WTC11 (cell line): ENCODE measurements around the gene RSBN1L. TPM values are rescaled to one million over a fixed set of nuclear protein-coding genes. Genes with fewer than 3 reads are reported as not detected.

ENCODE experiments used
- ATAC-seq: fragments of 200-7000 bp; cut with Tn5 transposase; 2 replicates; pipeline ENCODE4 v1.10.0; 2021; ENCODE audit warnings: mild to moderate bottlenecking, moderate library complexity
- CTCF ChIA-PET: fragments of 300-600 bp; sonication (Branson Sonifier 250); formaldehyde crosslinking; loops from one replicate; lab custom pipeline; 2021; ENCODE audit warnings: antibody characterized with exemption; lab: Charles Lee
- POLR2A ChIA-PET: fragments of 350-600 bp; sonication (Branson Sonifier 250); formaldehyde crosslinking; loops from one replicate; lab custom pipeline; 2021; ENCODE audit warnings: antibody characterized with exemption; lab: Charles Lee
- DNase-seq: peaks from one replicate; pipeline ENCODE4 v3.0.0; 2021; ENCODE audit warnings: low spot score
- H3K27ac Mint-ChIP-seq: 2 replicates; pipeline ENCODE4 v1.8.0; 2021; ENCODE audit warnings: mixed read lengths
- H3K27me3 Mint-ChIP-seq: 2 replicates; pipeline ENCODE4 v1.8.0; 2021; ENCODE audit warnings: low read depth, mild to moderate bottlenecking, moderate library complexity, mixed read lengths
- H3K36me3 Mint-ChIP-seq: 2 replicates; pipeline ENCODE4 v1.8.0; 2021; ENCODE audit warnings: mixed read lengths
- H3K4me1 Mint-ChIP-seq: 2 replicates; pipeline ENCODE4 v1.8.0; 2022; ENCODE audit warnings: mixed read lengths
- H3K4me3 Mint-ChIP-seq: 2 replicates; pipeline ENCODE4 v1.8.0; 2021; ENCODE audit warnings: mild to moderate bottlenecking, moderate library complexity, mixed read lengths
- H3K9me3 Mint-ChIP-seq: 2 replicates; pipeline ENCODE4 v1.8.0; 2021; ENCODE audit warnings: mixed read lengths
- E2F1 ChIP-seq: sonication (generic); formaldehyde crosslinking; IDR thresholded peaks from 2 replicates; pipeline ENCODE4 v1.8.0; 2022; ENCODE audit warnings: mild to moderate bottlenecking, missing genetic modification reagents
- ELF4 ChIP-seq: sonication (generic); formaldehyde crosslinking; IDR thresholded peaks from 2 replicates; pipeline ENCODE4 v1.8.1; 2022; ENCODE audit warnings: low read depth, mild to moderate bottlenecking, moderate library complexity, missing genetic modification reagents
- FOXP1 ChIP-seq: sonication (generic); formaldehyde crosslinking; IDR thresholded peaks from 2 replicates; pipeline ENCODE4 v1.8.0; 2022; ENCODE audit warnings: missing genetic modification reagents, mild to moderate bottlenecking, moderate library complexity, borderline replicate concordance
- HMGXB4 ChIP-seq: sonication (generic); formaldehyde crosslinking; IDR thresholded peaks from 2 replicates; pipeline ENCODE4 v1.8.1; 2023; ENCODE audit warnings: mild to moderate bottlenecking, moderate library complexity, missing genetic modification reagents
- KAT7 ChIP-seq: sonication (generic); formaldehyde crosslinking; IDR thresholded peaks from 2 replicates; pipeline ENCODE4 v1.8.1; 2023; ENCODE audit warnings: missing genetic modification reagents, mild to moderate bottlenecking, borderline replicate concordance
- NFE2L1 ChIP-seq: sonication (generic); formaldehyde crosslinking; IDR thresholded peaks from 2 replicates; pipeline ENCODE4 v1.8.1; 2023; ENCODE audit warnings: missing genetic modification reagents
- NFYB ChIP-seq: sonication (generic); formaldehyde crosslinking; conservative IDR thresholded peaks from 2 replicates; pipeline ENCODE4 v1.8.0; 2022; ENCODE audit warnings: low read depth, missing genetic modification reagents
- OVOL2 ChIP-seq: fragments of 250-450 bp; sonication (Bioruptor Pico); IDR thresholded peaks from 2 replicates; pipeline ENCODE4 v1.9.0; 2021; ENCODE audit warnings: mild to moderate bottlenecking, borderline replicate concordance
- RORB ChIP-seq: fragments of 250-450 bp; sonication (Bioruptor Pico); IDR thresholded peaks from 2 replicates; pipeline ENCODE4 v1.9.0; 2021; ENCODE audit warnings: mild to moderate bottlenecking
- SOX15 ChIP-seq: fragments of 250-450 bp; sonication (Bioruptor Pico); IDR thresholded peaks from 2 replicates; pipeline ENCODE4 v1.9.0; 2021; ENCODE audit warnings: mild to moderate bottlenecking
- TCF7 ChIP-seq: sonication (generic); formaldehyde crosslinking; IDR thresholded peaks from 2 replicates; pipeline ENCODE4 v1.8.0; 2022; ENCODE audit warnings: mild to moderate bottlenecking, low read depth, missing genetic modification reagents, moderate library complexity
- TP53 ChIP-seq: sonication (generic); formaldehyde crosslinking; IDR thresholded peaks from 2 replicates; pipeline ENCODE4 v1.8.1; 2023; ENCODE audit warnings: mild to moderate bottlenecking, missing genetic modification reagents
- total RNA-seq: library from RNA; stranded (reverse); gene quantifications from 3 replicates; pipeline ENCODE4 v1.2.3, GENCODE V29; 2021
- TF ChIP-seq, protein P1 (sequence below): sonication (generic); formaldehyde crosslinking; conservative IDR thresholded peaks from 2 replicates; pipeline ENCODE4 v1.8.1; 2022; ENCODE audit warnings: mild to moderate bottlenecking, missing genetic modification reagents
- TF ChIP-seq, protein P2 (sequence below): fragments of 250-450 bp; sonication (Bioruptor Pico); IDR thresholded peaks from 2 replicates; pipeline ENCODE4 v1.9.0; 2021; ENCODE audit warnings: mild to moderate bottlenecking

RSBN1L gene
- total RNA-seq, 1 experiment from 2014 or later, result 16.8 TPM

DNA sequence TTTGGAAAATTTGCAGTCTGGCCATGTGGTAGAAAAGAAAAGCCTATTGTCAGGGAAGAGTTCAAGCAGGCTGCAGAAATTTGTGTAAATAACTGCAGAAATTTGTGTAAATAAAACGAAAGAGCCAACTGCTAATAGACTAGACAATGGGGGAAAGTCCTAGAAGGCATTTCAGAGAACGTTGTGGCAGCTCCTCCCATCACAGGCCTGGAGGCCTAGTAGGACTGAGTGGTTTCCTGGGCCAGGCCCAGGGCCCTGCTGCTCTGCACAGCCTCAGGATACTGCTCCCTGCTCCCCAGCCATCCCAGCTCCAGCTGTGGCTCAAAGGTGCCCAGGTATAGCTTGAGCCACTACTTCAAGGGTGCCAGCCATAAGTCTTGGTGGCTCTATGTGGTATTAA, 50.9 kb downstream of the RSBN1L start:
- no peak for ATAC-seq
- peaks cover 26% of the 10 kb centered on the region for H3K36me3 Mint-ChIP-seq
- POLR2A ChIA-PET, result no interaction called here

GRCh38 chr7:77747718-77748117, 51.5 kb downstream of the RSBN1L start:
- ChIA-PET CTCF (interaction anchor here (0.6 to 1.3 kb wide), 2 partner anchors 12 to 26 kb away, joined by 3 read pairs; no protein-coding TSS in a partner anchor), POLR2A (no interaction called here)
- 0 out of 2 replicates have a peak, but pooled peaks cover 4% of the 10 kb centered on the region for H3K4me1 Mint-ChIP-seq
- H3K27ac Mint-ChIP-seq, result no peak overlapping the region
- H3K9me3 Mint-ChIP-seq, result peaks cover 8% of the 10 kb centered on the region
- ATAC-seq (no peak), DNase-seq (no peak)
- peaks cover 26% of the 10 kb centered on the region for H3K36me3 Mint-ChIP-seq
- no peak overlapping the region for H3K4me3 Mint-ChIP-seq
- H3K27me3 Mint-ChIP-seq, result no peaks in the 10 kb centered on the region
- TF ChIP-seq TP53 (CRISPR knock-in tag) (no peak), NFYB (no peak), HMGXB4 (CRISPR knock-in tag) (no peak)

More for the DNA sequence above, 50.9 kb downstream of the RSBN1L start:
- CTCF ChIA-PET, result interaction anchor here (0.6 to 1.3 kb wide), 2 partner anchors 12 to 25 kb away, joined by 3 read pairs; no protein-coding TSS in a partner anchor
- TF ChIP-seq OVOL2 (CRISPR knock-in tag), result no peak
- TF ChIP-seq, all 79 proteins: peak for 0
- H3K27me3 Mint-ChIP-seq, result no peaks in the 10 kb centered on the region
- H3K4me3 Mint-ChIP-seq, result no peak overlapping the region
- H3K27ac Mint-ChIP-seq, result peak overlapping the region; percentile 32; the same call in 1 of the 2 replicates
- H3K4me1 Mint-ChIP-seq, result 0 out of 2 replicates have a peak, but pooled peaks cover 4% of the 10 kb centered on the region
- H3K9me3 Mint-ChIP-seq, result peaks cover 8% of the 10 kb centered on the region
- no peak for DNase-seq

GRCh38 chr7:77752016-77752415, 55.8 kb downstream of the RSBN1L start:
- Mint-ChIP-seq H3K27me3 (no peaks in the 10 kb centered on the region), H3K36me3 (peaks cover 11% of the 10 kb centered on the region), H3K4me3 (no peak overlapping the region), H3K27ac (no peak overlapping the region), H3K4me1 (no peaks in the 10 kb centered on the region), H3K9me3 (no peaks in the 10 kb centered on the region)
- POLR2A ChIA-PET, result no interaction called here
- DNase-seq (no peak), ATAC-seq (no peak)
- CTCF ChIA-PET, result no interaction called here
- TF ChIP-seq ELF4 (CRISPR knock-in tag) (no peak), TCF7 (CRISPR knock-in tag) (no peak)
- TF ChIP-seq, protein P1, sequence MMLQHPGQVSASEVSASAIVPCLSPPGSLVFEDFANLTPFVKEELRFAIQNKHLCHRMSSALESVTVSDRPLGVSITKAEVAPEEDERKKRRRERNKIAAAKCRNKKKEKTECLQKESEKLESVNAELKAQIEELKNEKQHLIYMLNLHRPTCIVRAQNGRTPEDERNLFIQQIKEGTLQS (CRISPR knock-in tag), result no peak

GRCh38 chr7:77753173-77753572, 56.9 kb downstream of the RSBN1L start:
- Mint-ChIP-seq H3K27ac (no peak overlapping the region), H3K36me3 (peaks cover 11% of the 10 kb centered on the region), H3K9me3 (no peaks in the 10 kb centered on the region), H3K27me3 (no peaks in the 10 kb centered on the region), H3K4me3 (no peak overlapping the region), H3K4me1 (no peaks in the 10 kb centered on the region)
- TF ChIP-seq NFE2L1 (CRISPR knock-in tag), result no peak
- no peak for TF ChIP-seq SOX15 (CRISPR knock-in tag)
- TF ChIP-seq, protein P2, sequence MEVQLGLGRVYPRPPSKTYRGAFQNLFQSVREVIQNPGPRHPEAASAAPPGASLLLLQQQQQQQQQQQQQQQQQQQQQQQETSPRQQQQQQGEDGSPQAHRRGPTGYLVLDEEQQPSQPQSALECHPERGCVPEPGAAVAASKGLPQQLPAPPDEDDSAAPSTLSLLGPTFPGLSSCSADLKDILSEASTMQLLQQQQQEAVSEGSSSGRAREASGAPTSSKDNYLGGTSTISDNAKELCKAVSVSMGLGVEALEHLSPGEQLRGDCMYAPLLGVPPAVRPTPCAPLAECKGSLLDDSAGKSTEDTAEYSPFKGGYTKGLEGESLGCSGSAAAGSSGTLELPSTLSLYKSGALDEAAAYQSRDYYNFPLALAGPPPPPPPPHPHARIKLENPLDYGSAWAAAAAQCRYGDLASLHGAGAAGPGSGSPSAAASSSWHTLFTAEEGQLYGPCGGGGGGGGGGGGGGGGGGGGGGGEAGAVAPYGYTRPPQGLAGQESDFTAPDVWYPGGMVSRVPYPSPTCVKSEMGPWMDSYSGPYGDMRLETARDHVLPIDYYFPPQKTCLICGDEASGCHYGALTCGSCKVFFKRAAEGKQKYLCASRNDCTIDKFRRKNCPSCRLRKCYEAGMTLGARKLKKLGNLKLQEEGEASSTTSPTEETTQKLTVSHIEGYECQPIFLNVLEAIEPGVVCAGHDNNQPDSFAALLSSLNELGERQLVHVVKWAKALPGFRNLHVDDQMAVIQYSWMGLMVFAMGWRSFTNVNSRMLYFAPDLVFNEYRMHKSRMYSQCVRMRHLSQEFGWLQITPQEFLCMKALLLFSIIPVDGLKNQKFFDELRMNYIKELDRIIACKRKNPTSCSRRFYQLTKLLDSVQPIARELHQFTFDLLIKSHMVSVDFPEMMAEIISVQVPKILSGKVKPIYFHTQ (CRISPR knock-in tag), result no peak
- POLR2A ChIA-PET, result no interaction called here
- no peak for DNase-seq
- CTCF ChIA-PET, result interaction anchor here (1.5 kb wide), 1 partner anchor 101 kb away, joined by 4 read pairs; no protein-coding TSS in a partner anchor
- no peak for ATAC-seq

GRCh38 chr7:77757589-77757988, 61.3 kb downstream of the RSBN1L start:
- DNase-seq (no peak), ATAC-seq (no peak)
- ChIA-PET CTCF (interaction anchor here (3.5 kb wide), 1 partner anchor 106 kb away, joined by 13 read pairs; no protein-coding TSS in a partner anchor), POLR2A (no interaction called here)
- no peaks in the 10 kb centered on the region for H3K36me3 Mint-ChIP-seq
- H3K27ac Mint-ChIP-seq, result no peak overlapping the region
- no peaks in the 10 kb centered on the region for H3K4me1 Mint-ChIP-seq
- TF ChIP-seq FOXP1 (CRISPR knock-in tag), result no peak
- TF ChIP-seq RORB (CRISPR knock-in tag), result no peak
- no peak for TF ChIP-seq E2F1 (CRISPR knock-in tag)
- no peak for TF ChIP-seq KAT7 (CRISPR knock-in tag)
- H3K27me3 Mint-ChIP-seq, result no peaks in the 10 kb centered on the region
- no peak overlapping the region for H3K4me3 Mint-ChIP-seq
- H3K9me3 Mint-ChIP-seq, result no peaks in the 10 kb centered on the region
